Measurements from ENCODE around the gene C2orf80. TPM values are rescaled to one million over a fixed set of nuclear protein-coding genes. Genes with fewer than 3 reads are reported as not detected.

C2orf80 gene
- polyA plus RNA-seq, 1 donor from 2014 or later, result 71.5 TPM

GRCh38 chr2:208210688-208211451, 21.0 kb upstream of the C2orf80 start:
- H3F3A ChIP-seq (ENCODE audit: insufficient read depth, low read length, poor library complexity, severe bottlenecking), result no peaks in the 10 kb centered on the region
- no peaks in the 10 kb centered on the region for H3K79me2 ChIP-seq (replicated peaks; ENCODE audit: insufficient read depth, low read length)
- no peak overlapping the region for H3K27ac ChIP-seq (ENCODE audit: low read length)
- H3K27me3 ChIP-seq (ENCODE audit: insufficient read depth, low read depth, low read length), result no peaks in the 10 kb centered on the region
- H3K9me2 ChIP-seq (ENCODE audit: insufficient read depth, low read length), result no peaks in the 10 kb centered on the region
- TF ChIP-seq RAD21 (conservative IDR thresholded peaks at IDR 0.05), result no peak
- TF ChIP-seq, protein P1, sequence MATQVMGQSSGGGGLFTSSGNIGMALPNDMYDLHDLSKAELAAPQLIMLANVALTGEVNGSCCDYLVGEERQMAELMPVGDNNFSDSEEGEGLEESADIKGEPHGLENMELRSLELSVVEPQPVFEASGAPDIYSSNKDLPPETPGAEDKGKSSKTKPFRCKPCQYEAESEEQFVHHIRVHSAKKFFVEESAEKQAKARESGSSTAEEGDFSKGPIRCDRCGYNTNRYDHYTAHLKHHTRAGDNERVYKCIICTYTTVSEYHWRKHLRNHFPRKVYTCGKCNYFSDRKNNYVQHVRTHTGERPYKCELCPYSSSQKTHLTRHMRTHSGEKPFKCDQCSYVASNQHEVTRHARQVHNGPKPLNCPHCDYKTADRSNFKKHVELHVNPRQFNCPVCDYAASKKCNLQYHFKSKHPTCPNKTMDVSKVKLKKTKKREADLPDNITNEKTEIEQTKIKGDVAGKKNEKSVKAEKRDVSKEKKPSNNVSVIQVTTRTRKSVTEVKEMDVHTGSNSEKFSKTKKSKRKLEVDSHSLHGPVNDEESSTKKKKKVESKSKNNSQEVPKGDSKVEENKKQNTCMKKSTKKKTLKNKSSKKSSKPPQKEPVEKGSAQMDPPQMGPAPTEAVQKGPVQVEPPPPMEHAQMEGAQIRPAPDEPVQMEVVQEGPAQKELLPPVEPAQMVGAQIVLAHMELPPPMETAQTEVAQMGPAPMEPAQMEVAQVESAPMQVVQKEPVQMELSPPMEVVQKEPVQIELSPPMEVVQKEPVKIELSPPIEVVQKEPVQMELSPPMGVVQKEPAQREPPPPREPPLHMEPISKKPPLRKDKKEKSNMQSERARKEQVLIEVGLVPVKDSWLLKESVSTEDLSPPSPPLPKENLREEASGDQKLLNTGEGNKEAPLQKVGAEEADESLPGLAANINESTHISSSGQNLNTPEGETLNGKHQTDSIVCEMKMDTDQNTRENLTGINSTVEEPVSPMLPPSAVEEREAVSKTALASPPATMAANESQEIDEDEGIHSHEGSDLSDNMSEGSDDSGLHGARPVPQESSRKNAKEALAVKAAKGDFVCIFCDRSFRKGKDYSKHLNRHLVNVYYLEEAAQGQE (IDR thresholded peaks at IDR 0.05; ENCODE audit: borderline replicate concordance), result no peak
- TF ChIP-seq EP300 (conservative IDR thresholded peaks at IDR 0.05; ENCODE audit: poor library complexity, severe bottlenecking), result no peak
- no peak for TF ChIP-seq MXI1 (conservative IDR thresholded peaks at IDR 0.05; ENCODE audit: poor library complexity, severe bottlenecking)
- TF ChIP-seq EZH2 (IDR thresholded peaks at IDR 0.05; ENCODE audit: borderline replicate concordance, insufficient read depth, low read length, poor library complexity, severe bottlenecking), result no peak
- TF ChIP-seq SMC3 (conservative IDR thresholded peaks at IDR 0.05; ENCODE audit: poor library complexity), result no peak
- no peak for TF ChIP-seq POLR2AphosphoS5 (IDR thresholded peaks at IDR 0.05)
- no peak for TF ChIP-seq TAF1 (IDR thresholded peaks at IDR 0.05; ENCODE audit: low read depth)
- no peak for TF ChIP-seq CTCF (IDR thresholded peaks at IDR 0.05; ENCODE audit: poor library complexity, severe bottlenecking)
- H3K9me3 ChIP-seq (ENCODE audit: low read length), result no peaks in the 10 kb centered on the region
- H2AFZ ChIP-seq (ENCODE audit: low read depth, low read length), result no peak overlapping the region
- no peaks in the 10 kb centered on the region for H3K36me3 ChIP-seq (ENCODE audit: insufficient read depth, low read length)
- no peaks in the 10 kb centered on the region for H4K20me1 ChIP-seq (ENCODE audit: insufficient read depth)
- H3K4me3 ChIP-seq (ENCODE audit: low read length), result no peak overlapping the region
- H3K9ac ChIP-seq (ENCODE audit: low read length), result no peak overlapping the region
- H3K4me2 ChIP-seq (ENCODE audit: low read length), result no peak overlapping the region

DNA sequence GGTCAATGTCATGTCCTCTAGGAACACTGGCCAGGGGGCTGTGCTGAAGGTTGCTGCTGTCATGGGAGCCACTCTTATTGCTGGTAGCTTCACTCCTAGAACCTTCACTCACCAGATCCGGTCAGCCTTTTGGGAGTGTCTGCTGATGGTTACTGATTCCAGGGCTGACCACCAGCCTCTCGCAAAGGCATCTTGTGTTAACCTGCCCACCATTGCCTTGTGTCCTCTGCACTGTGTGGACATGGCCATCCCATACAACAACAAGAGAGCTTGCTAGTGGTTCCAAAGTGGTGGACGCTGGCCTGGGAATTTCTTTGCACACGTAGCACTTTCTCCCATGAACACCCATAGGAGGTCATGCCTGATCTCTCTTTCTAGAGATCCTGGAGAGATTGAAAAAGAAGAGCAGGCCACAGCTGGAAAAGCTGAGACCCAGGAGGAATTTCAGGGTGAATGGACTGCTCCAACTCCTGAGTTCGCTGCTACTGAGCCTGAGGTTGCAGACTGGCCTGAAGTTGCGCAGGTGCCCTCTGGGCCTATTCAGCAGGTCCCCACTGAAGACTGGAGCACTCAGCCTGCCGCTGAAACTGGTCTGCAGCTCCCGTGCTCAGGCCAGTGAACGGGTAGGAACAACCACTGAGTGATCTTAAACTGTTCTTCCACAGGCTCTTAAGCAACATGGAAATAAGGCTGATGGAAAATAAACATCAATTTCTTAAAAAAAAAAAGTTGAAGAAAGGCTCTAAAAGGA, 18.7 kb upstream of the C2orf80 start:
- H2AFZ ChIP-seq (ENCODE audit: low read depth, low read length), result no peak overlapping the region
- no peaks in the 10 kb centered on the region for H3K9me3 ChIP-seq (ENCODE audit: low read length)
- TF ChIP-seq EZH2 (IDR thresholded peaks at IDR 0.05; ENCODE audit: borderline replicate concordance, insufficient read depth, low read length, poor library complexity, severe bottlenecking) (no peak), POLR2AphosphoS5 (IDR thresholded peaks at IDR 0.05) (no peak), MXI1 (conservative IDR thresholded peaks at IDR 0.05; ENCODE audit: poor library complexity, severe bottlenecking) (no peak), EP300 (conservative IDR thresholded peaks at IDR 0.05; ENCODE audit: poor library complexity, severe bottlenecking) (no peak), CTCF (IDR thresholded peaks at IDR 0.05; ENCODE audit: poor library complexity, severe bottlenecking) (no peak), RAD21 (conservative IDR thresholded peaks at IDR 0.05) (no peak), TAF1 (IDR thresholded peaks at IDR 0.05; ENCODE audit: low read depth) (no peak), SMC3 (conservative IDR thresholded peaks at IDR 0.05; ENCODE audit: poor library complexity) (no peak)
- TF ChIP-seq, protein P1 (IDR thresholded peaks at IDR 0.05; ENCODE audit: borderline replicate concordance), result no peak
- no peak overlapping the region for H3K9ac ChIP-seq (ENCODE audit: low read length)
- H3K36me3 ChIP-seq (ENCODE audit: insufficient read depth, low read length), result no peaks in the 10 kb centered on the region
- no peaks in the 10 kb centered on the region for H3F3A ChIP-seq (ENCODE audit: insufficient read depth, low read length, poor library complexity, severe bottlenecking)
- H3K4me2 ChIP-seq (ENCODE audit: low read length), result no peak overlapping the region
- no peak overlapping the region for H3K27ac ChIP-seq (ENCODE audit: low read length)
- no peaks in the 10 kb centered on the region for H3K27me3 ChIP-seq (ENCODE audit: insufficient read depth, low read depth, low read length)
- H4K20me1 ChIP-seq (ENCODE audit: insufficient read depth), result no peaks in the 10 kb centered on the region
- H3K79me2 ChIP-seq (replicated peaks; ENCODE audit: insufficient read depth, low read length), result no peaks in the 10 kb centered on the region
- no peaks in the 10 kb centered on the region for H3K9me2 ChIP-seq (ENCODE audit: insufficient read depth, low read length)
- no peak overlapping the region for H3K4me3 ChIP-seq (ENCODE audit: low read length)

Measured in neural cell (in vitro differentiated cells).